ENCODE data around the gene IFTAP.
"Not testable (repeated sequence)": the region's sequence is repeated elsewhere in the genome, so short reads cannot be mapped to it uniquely, and the experiment has no call there.

The IFTAP gene, protein sequence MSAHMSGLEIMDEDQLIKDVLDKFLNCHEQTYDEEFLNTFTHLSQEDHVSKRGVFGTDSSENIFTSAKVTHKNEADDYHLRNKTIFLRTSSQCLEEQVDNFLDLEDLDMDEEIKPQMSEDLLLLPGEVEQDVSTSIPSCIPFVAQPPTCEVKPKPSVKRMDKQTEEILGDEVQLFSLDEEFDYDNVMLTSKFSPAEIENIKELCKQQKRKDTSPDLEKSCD

GRCh38 chr11:36594316-36594989 lies at the start of gene IFTAP:
Gene IFTAP, plus strand, starts transcription at chr11:36594502. Its CDS starts 15,602 bp downstream, at chr11:36610104.
- DNase-seq, result peak; percentile 52

- no peak for DNase-seq
Measured at GRCh38 chr11:36550385-36551115, 43.8 kb upstream of the IFTAP start.

GRCh38 chr11:36557390-36557789 lies 36.9 kb upstream of the IFTAP start:
- not testable (repeated sequence) for DNase-seq

- no peak for DNase-seq
Measured at GRCh38 chr11:36557991-36558390, 36.3 kb upstream of the IFTAP start.

DNA sequence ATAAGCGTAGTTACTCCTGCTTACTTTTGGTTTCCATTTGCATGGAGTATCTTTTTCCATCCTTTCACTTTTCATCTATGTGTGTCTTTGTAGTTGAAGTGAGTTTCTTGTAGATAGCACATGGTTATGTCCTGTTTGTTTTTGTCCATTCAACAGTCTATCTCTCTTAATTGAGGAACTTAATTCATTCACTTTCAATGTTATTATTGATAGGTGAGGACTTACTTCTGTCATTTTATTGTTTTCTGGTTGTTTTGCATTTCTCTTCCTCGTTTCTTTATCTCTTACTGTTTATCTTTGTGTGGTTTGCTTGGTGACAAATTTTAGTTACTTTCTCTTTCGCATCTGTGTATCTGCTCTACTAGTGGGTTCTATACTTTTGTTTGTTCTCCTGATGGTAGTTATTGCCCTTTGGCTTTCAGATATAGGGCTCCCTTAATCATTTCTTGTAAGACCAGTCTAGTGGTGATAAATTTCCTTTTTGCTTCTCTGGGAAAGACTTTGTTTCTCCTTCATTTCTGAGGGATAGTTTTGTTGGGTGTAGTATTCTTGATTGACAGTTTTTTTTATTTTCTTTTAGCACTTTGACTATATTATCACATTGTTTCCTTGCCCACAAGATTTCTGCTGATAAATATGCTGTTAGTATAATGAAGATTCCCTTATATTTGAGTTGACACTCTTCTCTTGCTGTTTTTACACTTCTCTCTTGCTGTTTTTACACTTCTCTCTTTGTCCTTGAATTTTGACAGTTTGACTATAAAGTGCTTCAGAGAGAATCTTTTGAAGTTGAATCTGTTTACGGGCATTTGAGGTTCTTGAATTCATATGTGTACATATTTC lies 35.5 kb upstream of the IFTAP start:
- DNase-seq, result no peak

DNA sequence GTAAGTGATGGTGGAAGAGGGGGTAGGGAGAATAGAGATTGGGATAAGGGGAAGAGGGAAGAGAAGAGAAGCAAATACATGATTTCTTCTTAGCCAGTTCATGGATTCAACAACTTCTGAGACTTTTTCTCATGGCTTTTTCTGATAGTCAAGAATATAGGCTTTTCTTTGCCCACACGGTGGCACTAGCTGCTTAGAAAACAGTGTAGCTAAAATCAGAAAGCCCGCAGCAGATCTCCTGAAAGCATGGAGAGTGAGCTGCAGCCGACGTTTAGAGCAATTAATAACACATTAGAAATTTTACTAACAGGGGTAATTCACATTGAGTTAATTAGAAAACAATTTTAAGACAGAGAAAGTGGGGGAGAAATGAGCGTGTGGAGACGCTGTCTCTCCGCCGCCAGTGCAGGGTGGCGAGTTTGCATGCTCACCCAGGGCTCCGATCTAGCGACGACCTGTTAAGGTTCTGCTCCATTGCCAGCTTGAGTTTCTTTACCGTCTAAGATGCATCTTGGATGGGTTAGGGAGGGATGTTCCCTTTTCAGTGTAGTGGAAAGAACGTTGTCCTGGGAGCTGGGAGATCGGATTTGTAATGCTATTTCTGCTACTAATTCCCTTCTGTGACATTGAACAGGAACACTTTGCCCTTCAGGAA lies 29.8 kb upstream of the IFTAP start:
- DNase-seq, result peak; percentile 51

DNA sequence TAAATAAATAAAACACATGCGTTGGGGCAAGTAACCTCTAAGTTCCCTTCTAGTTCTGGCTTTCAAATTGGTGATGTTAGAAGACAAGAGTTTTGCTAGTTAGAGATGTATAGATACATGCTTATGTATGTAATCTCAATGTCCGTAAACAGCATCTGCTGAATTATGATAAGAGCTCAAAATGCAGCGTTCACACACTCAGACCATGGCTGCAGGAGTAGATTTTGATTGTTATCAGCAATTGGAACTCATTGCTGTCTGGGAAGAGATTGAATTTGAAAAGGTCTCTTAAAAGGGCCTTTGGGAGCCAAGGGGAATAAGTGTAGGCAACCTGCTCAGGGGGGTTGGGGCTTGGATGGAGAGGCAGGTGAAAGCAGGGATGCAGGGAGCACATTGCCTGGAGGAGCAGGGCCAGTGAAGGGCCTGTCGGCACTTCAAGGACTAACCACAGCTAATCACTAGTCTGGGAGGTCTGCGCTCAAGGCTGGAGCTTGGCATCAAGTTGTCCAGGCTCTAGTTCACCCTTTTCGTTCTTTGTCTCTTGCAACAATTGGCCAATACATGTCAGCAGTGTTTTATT lies 29.2 kb upstream of the IFTAP start:
- DNase-seq, result no peak

DNA sequence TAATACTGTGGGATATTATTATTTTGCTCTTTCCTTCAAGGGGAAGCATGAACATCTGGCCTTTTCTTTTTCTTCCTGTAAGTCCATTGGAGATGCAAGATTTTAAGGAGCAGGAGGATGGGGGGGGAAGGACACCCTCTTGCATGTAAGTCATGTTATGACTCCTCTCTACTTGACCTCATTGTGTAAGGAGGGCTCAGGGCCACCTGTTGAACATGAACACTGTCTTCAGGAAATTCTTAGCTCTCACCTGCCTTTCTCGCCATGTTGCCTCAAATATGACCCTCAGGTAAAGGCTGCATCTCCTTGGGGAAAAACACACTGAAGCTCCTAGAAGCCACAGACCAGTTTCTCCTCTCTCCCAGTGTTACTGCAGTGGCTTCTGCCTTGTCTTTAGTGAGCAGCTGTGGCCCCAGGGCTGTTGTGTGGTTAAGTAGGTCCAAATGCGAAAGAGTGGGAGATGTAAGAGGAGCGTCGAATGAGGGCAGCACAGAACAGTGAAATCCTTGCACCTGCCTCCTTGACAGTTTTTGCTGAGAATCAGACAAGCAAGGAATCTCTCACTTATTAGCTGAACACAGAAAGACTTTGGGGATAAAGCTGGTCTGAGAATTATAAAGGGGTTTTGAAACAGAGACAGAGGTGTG lies 27.8 kb upstream of the IFTAP start:
- no peak for DNase-seq

DNA sequence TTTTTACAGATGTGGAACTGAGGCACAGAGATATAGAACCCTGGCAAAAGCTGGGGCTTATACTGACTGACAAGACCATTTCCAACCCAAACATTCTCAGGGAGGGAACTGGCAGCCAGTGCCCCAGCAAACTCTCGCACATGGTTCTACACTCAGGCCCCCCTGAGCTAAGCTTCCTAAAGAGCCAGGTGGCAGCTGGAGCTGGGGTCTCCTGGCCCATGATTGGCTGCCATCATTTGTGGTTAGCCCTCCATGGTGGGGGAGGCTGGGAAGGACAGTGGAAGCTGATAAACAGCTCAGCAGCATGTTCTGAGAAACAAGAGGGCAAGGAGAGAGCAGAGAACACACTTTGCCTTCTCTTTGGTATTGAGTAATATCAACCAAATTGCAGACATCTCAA lies 26.6 kb upstream of the IFTAP start, which contains the start of gene RAG1:
RAG1 (plus strand) TSS at position 314 of the 400 bp plus-strand sequence. CDS start 5,298 bp downstream, outside the sequence.
- DNase-seq, result no peak

DNA sequence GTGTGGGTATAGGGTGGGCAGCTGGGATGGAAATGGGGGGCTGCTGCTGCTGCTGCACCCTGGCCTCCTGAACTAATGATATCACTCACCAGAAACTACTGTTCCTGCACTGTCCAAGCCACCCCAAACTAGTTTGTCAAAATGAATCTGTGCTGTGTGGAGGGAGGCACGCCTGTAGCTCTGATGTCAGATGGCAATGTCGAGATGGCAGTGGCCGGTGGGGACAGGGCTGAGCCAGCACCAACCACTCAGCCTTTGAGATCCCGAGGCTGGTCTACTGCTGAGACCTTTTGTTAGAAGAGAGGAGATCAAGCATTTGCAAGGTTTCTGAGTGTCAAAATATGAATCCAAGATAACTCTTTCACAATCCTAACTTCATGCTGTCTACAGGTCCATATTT lies 25.2 kb upstream of the IFTAP start:
- no peak for DNase-seq

- no peak for DNase-seq
Measured at GRCh38 chr11:36574486-36574885, 19.8 kb upstream of the IFTAP start.

- no peak for DNase-seq
Measured at GRCh38 chr11:36577373-36577772, 16.9 kb upstream of the IFTAP start.

GRCh38 chr11:36577859-36578258 lies 16.4 kb upstream of the IFTAP start:
- no peak for DNase-seq

DNA sequence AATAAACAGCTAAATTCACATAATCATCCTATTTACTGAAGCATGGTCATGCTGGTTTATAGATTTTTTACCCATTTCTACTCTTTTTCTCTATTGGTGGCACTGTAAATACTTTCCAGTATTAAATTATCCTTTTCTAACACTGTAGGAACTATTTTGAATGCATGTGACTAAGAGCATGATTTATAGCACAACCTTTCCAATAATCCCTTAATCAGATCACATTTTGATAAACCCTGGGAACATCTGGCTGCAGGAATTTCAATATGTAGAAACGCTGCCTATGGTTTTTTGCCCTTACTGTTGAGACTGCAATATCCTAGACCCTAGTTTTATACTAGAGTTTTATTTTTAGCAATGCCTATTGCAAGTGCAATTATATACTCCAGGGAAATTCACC lies 15.8 kb upstream of the IFTAP start:
- DNase-seq, result no peak

DNA sequence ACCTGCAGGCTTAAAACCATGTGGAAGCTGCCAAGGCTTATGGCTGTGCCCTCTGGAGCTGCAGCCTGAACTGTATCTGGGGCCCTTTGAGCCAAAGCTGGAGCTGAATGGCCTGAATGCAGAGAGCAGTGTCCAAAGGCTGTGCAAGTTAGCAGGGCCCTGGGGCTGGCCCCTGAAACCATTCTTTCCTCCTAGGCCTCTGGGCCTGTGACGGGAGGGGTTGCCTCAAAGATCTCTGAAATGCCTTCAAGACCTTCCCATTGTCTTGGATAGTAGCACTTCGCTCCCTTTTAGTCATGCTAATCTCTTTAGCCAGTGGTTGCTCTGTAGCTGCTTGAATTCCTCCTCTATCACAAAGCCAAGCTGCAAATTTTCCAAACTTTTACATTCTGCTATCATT lies 12.8 kb upstream of the IFTAP start:
- no peak for DNase-seq

DNA sequence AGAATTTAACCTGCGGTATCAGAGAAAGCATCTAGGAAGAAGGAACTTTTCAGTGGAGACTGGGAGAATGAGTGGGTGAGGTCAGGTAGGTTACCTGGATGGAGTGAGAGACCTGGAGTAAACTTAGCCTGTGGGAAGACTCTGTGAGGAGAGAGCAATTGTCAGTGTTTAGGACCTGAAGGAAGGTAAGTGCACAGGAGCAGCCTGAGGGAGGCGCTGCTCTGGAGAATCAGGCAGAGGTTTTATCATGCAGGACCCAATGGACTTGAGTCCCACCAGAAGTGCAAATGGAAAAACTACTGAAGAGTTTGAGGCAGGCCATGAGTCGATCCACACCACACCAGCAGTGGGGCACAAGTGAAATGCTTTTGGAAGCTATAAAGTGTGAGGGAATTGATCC lies 10.6 kb upstream of the IFTAP start:
- DNase-seq, result no peak

DNA sequence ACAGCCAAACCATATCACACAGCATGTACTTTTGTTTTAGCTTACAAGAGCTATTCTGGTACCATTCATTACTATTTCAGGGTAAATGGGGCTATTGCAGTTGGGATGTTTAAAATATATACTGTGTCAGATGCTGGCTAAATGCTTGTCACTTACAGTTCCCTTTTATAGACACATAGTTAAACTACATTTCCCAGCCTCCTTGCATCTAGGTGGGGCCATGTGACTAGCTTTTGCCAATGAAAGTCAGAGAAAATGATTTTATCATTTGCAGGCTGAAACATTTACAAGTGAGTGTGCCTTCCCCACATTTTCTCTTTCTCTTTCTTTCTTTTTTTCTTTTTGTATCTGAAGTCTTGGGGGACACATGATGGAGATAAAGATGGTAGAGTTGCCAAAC lies 7.8 kb upstream of the IFTAP start:
- DNase-seq, result no peak

DNA sequence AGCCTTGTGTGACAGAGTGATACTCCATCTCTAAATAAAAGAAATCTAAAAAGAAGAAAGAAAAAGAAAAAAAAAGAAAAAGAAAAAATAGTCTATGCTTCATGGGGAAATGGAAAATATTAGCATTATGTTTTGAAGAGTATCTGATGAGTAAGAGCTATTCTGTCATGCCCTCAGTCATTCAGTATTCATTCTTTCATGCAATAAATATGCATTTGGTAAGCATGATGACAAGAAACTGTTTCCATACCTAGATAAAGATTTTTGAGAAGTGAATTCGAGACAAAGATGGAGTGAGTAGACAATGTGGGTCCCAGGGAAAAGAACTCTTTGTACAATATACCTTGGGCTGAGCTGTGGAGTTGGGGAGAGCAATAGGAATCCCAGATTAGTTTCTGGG lies 6.2 kb upstream of the IFTAP start:
- DNase-seq, result no peak

GRCh38 chr11:36590513-36590912 lies 3.8 kb upstream of the IFTAP start:
- DNase-seq, result no peak

- no peak for DNase-seq
Measured at GRCh38 chr11:36591433-36591832, 2.9 kb upstream of the IFTAP start.

- no peak for DNase-seq
Measured at GRCh38 chr11:36596880-36597279, 2.6 kb downstream of the IFTAP start.

DNA sequence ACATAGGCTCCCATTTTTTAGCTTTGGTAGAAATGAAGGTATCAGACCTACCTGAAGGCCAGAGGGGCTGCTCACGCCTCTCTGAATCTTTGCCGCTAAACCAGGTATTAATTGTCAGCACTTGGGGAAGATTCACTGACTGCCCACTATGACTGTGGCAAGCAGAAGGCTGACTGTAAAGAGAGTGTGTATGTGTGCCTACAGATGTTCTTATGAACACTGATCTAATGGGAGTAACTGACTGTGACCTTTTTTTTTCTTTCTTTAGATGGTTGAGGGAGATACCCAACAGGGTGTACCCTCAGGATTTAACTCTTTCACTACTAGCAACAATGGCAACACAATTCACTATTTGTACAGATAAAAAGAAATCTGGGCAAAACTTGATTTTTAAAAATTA lies 3.7 kb downstream of the IFTAP start, which contains the start of gene RAG2:
RAG2 (minus strand) TSS at position 186 of the 400 bp plus-strand sequence. CDS start 4,068 bp downstream, outside the sequence.
- DNase-seq, result no peak

Data from stimulated activated CD4-positive, alpha-beta T cell treated with anti-CD3 and anti-CD28 coated beads, Interleukin-15, amount 100 ng/mL, for 24 hours (primary cell).